K562 (cell line): Measurements from ENCODE around the gene OLFML1. TPM values are rescaled to one million over a fixed set of nuclear protein-coding genes. Genes with fewer than 3 reads are reported as not detected.

Experiments used
- BCL6 ChIP-seq: fragments of 250-450 bp; sonication (Bioruptor Pico); IDR thresholded peaks from 2 replicates; pipeline ENCODE4 v1.4.0; 2020
- DIDO1 ChIP-seq: fragments of 450-650 bp; IDR thresholded peaks from 2 replicates; pipeline ENCODE4 v1.6.1; 2016; ENCODE audit warnings: low read depth, missing biosample characterization, missing genetic modification characterization
- GTF2A2 ChIP-seq: IDR thresholded peaks from 2 replicates; pipeline ENCODE4 v1.6.1; 2016; ENCODE audit warnings: mild to moderate bottlenecking, missing genetic modification characterization, missing compliant biosample characterization
- KHSRP ChIP-seq: fragments of 450-650 bp; IDR thresholded peaks from 2 replicates; pipeline ENCODE4 v1.6.1; 2017
- LARP7 ChIP-seq: fragments of 450-650 bp; IDR thresholded peaks from 2 replicates; pipeline ENCODE4 v1.6.1; 2016
- NFIC ChIP-seq: fragments of 450-650 bp; IDR thresholded peaks from 2 replicates; pipeline ENCODE4 v1.6.1; 2017; ENCODE audit warnings: mild to moderate bottlenecking, inconsistent platforms
- ZNF699 ChIP-seq: fragments of 250-450 bp; sonication (Bioruptor Pico); IDR thresholded peaks from 2 replicates; pipeline ENCODE4 v1.8.0; 2021; ENCODE audit warnings: mild to moderate bottlenecking, moderate library complexity; ENCODE audit not compliant: insufficient replicate concordance
- polyA plus RNA-seq, 8 experiments: library from polyadenylated mRNA; depleted of rRNA in 4 of 8; stranded (reverse) in 5 of 8; unstranded in 3 of 8; fragments of >200 nt; fragmentation: Nextera tagmentation in 2 of 8; fragmentation: Illumina TruSeq in 1 of 8; extraction: Ambion mirVana in 2 of 8; extraction: Trizol in 1 of 8; gene quantifications; 2 replicates each; pipeline versions ENCODE4 v1.2.1 to v1.2.3, GENCODE V29; 2011 to 2014; ENCODE audit warnings: inconsistent platforms in 1 of 8, missing spikeins in 1 of 8
- total RNA-seq, 7 experiments: library from RNA; depleted of rRNA in 6 of 7; stranded (reverse); fragments of >200 nt in 6 of 7; fragmentation: Illumina TruSeq in 2 of 7; extraction: Trizol in 2 of 7; gene quantifications; 2 replicates each; pipeline versions ENCODE4 v1.2.1 to v1.2.3, GENCODE V29; 2011 to 2021; ENCODE audit warnings: low replicate concordance in 1 of 7
- TF ChIP-seq, protein P1 (sequence below): fragments of 450-650 bp; conservative IDR thresholded peaks from 2 replicates; pipeline ENCODE4 v1.6.1; 2016; ENCODE audit warnings: missing genetic modification characterization, low read depth, mild to moderate bottlenecking, missing compliant biosample characterization, moderate library complexity
- TF ChIP-seq, protein P2 (sequence below): sonication (generic); formaldehyde crosslinking; IDR thresholded peaks from 2 replicates; pipeline ENCODE4 v1.8.0; 2022; ENCODE audit warnings: missing genetic modification reagents, mild to moderate bottlenecking, borderline replicate concordance
- TF ChIP-seq, protein P3 (sequence below): sonication (generic); formaldehyde crosslinking; IDR thresholded peaks from 2 replicates; pipeline ENCODE4 v1.8.0; 2022; ENCODE audit warnings: mild to moderate bottlenecking, missing genetic modification reagents
- TF ChIP-seq, protein P4 (sequence below): sonication (generic); formaldehyde crosslinking; IDR thresholded peaks from 2 replicates; pipeline ENCODE4 v1.8.0; 2022; ENCODE audit warnings: mild to moderate bottlenecking, low read depth, missing genetic modification reagents

Gene OLFML1
- total and polyA plus RNA-seq, 9 of the 15 experiments (the other 6 are each of a cell fraction or from before 2014, with no cell fraction given), result not detected

DNA sequence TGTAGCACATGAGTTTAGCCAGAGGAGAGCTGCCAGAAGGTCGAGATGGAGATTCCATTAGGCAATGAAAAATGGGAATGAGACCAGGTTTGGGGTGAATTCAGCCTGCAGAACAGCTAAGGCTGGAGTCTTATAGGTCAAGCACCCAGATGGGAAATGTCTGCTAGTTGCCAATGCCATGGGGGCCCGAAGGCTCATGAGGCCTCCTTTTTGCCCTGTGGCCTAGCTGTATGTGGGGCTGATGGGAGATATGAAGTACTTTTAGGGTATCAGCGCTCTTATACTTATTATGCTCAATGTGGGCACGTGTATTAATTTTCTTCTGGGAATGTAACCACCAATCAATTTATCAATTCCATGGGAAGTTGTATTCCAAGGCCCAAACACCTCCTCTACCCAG is 37.2 kb downstream of the OLFML1 start (continued):
- TF ChIP-seq, protein P1, sequence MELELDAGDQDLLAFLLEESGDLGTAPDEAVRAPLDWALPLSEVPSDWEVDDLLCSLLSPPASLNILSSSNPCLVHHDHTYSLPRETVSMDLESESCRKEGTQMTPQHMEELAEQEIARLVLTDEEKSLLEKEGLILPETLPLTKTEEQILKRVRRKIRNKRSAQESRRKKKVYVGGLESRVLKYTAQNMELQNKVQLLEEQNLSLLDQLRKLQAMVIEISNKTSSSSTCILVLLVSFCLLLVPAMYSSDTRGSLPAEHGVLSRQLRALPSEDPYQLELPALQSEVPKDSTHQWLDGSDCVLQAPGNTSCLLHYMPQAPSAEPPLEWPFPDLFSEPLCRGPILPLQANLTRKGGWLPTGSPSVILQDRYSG, result no peak
- TF ChIP-seq GTF2A2 (tag) (no peak), BCL6 (CRISPR knock-in tag) (no peak), ZNF699 (CRISPR knock-in tag) (no peak), KHSRP (no peak), NFIC (no peak), LARP7 (no peak), DIDO1 (tag) (no peak)
- TF ChIP-seq, protein P2, sequence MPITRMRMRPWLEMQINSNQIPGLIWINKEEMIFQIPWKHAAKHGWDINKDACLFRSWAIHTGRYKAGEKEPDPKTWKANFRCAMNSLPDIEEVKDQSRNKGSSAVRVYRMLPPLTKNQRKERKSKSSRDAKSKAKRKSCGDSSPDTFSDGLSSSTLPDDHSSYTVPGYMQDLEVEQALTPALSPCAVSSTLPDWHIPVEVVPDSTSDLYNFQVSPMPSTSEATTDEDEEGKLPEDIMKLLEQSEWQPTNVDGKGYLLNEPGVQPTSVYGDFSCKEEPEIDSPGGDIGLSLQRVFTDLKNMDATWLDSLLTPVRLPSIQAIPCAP (CRISPR knock-in tag), result no peak
- TF ChIP-seq, protein P3, sequence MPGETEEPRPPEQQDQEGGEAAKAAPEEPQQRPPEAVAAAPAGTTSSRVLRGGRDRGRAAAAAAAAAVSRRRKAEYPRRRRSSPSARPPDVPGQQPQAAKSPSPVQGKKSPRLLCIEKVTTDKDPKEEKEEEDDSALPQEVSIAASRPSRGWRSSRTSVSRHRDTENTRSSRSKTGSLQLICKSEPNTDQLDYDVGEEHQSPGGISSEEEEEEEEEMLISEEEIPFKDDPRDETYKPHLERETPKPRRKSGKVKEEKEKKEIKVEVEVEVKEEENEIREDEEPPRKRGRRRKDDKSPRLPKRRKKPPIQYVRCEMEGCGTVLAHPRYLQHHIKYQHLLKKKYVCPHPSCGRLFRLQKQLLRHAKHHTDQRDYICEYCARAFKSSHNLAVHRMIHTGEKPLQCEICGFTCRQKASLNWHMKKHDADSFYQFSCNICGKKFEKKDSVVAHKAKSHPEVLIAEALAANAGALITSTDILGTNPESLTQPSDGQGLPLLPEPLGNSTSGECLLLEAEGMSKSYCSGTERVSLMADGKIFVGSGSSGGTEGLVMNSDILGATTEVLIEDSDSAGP (CRISPR knock-in tag), result no peak
- TF ChIP-seq, protein P4, sequence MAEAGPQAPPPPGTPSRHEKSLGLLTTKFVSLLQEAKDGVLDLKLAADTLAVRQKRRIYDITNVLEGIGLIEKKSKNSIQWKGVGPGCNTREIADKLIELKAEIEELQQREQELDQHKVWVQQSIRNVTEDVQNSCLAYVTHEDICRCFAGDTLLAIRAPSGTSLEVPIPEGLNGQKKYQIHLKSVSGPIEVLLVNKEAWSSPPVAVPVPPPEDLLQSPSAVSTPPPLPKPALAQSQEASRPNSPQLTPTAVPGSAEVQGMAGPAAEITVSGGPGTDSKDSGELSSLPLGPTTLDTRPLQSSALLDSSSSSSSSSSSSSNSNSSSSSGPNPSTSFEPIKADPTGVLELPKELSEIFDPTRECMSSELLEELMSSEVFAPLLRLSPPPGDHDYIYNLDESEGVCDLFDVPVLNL (CRISPR knock-in tag), result no peak
